ENCODE data around the gene KRTAP5-5. TPM values are rescaled to one million over a fixed set of nuclear protein-coding genes. Genes with fewer than 3 reads are reported as not detected.

KRTAP5-5 gene
- total RNA-seq, 1 donor from 2014 or later: not detected

- Mint-ChIP-seq H3K36me3 (ENCODE audit: low read depth) (no peaks in the 10 kb centered on the region), H3K9me3 (no peaks in the 10 kb centered on the region), H3K27me3 (peaks cover 13% of the 10 kb centered on the region), H3K27ac (no peak overlapping the region), H3K4me1 (no peaks in the 10 kb centered on the region), H3K4me3 (no peak overlapping the region)
- ChIA-PET POLR2A (no interaction called here), CTCF (no interaction called here)
- intact Hi-C loops (cut with micrococcal nuclease): no loop called here
- no peak for DNase-seq
- no peak for ATAC-seq (ENCODE audit: low read depth)
- no peak for TF ChIP-seq CTCF (IDR thresholded peaks at IDR 0.05)
Observed at GRCh38 chr11:1647901-1648652, 18.5 kb downstream of the KRTAP5-5 start.

- H3K4me1 Mint-ChIP-seq: no peaks in the 10 kb centered on the region
- ATAC-seq (ENCODE audit: low read depth): no peak
- H3K4me3 Mint-ChIP-seq: no peak overlapping the region
- POLR2A ChIA-PET: no interaction called here
- no peak for DNase-seq
- intact Hi-C loops (cut with micrococcal nuclease): no loop called here
- peaks cover 13% of the 10 kb centered on the region for H3K27me3 Mint-ChIP-seq
- H3K36me3 Mint-ChIP-seq (ENCODE audit: low read depth): no peaks in the 10 kb centered on the region
- CTCF ChIA-PET: interaction anchor here (1.4 kb wide), 1 partner anchor 9 kb away, joined by 4 read pairs; no protein-coding TSS in a partner anchor
- no peaks in the 10 kb centered on the region for H3K9me3 Mint-ChIP-seq
- no peak for TF ChIP-seq CTCF (IDR thresholded peaks at IDR 0.05)
- no peak overlapping the region for H3K27ac Mint-ChIP-seq
Observed at GRCh38 chr11:1648653-1649420, 19.3 kb downstream of the KRTAP5-5 start.

GRCh38 chr11:1650034-1650917 lies 20.7 kb downstream of the KRTAP5-5 start:
- ATAC-seq (ENCODE audit: low read depth): no peak
- H3K27me3 Mint-ChIP-seq: peaks cover 16% of the 10 kb centered on the region
- H3K4me1 Mint-ChIP-seq: no peaks in the 10 kb centered on the region
- ChIA-PET POLR2A (no interaction called here), CTCF (interaction anchor here (0.9 to 2.1 kb wide), 4 partner anchors 10 to 502 kb away, joined by 4 to 6 read pairs (median 5); no protein-coding TSS in a partner anchor)
- TF ChIP-seq CTCF (IDR thresholded peaks at IDR 0.05): no peak
- intact Hi-C loops (cut with micrococcal nuclease): loop anchor here (5.0 kb wide), 1 partner anchor 42 kb away; no protein-coding TSS in a partner anchor
- H3K4me3 Mint-ChIP-seq: no peak overlapping the region
- H3K9me3 Mint-ChIP-seq: no peaks in the 10 kb centered on the region
- DNase-seq: no peak
- H3K36me3 Mint-ChIP-seq (ENCODE audit: low read depth): no peaks in the 10 kb centered on the region
- H3K27ac Mint-ChIP-seq: no peak overlapping the region

- ChIA-PET CTCF (interaction anchor here (0.9 to 2.1 kb wide), 3 partner anchors 43 to 501 kb away, joined by 4 to 6 read pairs (median 6); no protein-coding TSS in a partner anchor), POLR2A (no interaction called here)
- H3K9me3 Mint-ChIP-seq: no peaks in the 10 kb centered on the region
- no peak overlapping the region for H3K27ac Mint-ChIP-seq
- no peak for TF ChIP-seq CTCF (IDR thresholded peaks at IDR 0.05)
- DNase-seq: no peak
- no peak overlapping the region for H3K4me3 Mint-ChIP-seq
- H3K36me3 Mint-ChIP-seq (ENCODE audit: low read depth): no peaks in the 10 kb centered on the region
- no peak for ATAC-seq (ENCODE audit: low read depth)
- peaks cover 22% of the 10 kb centered on the region for H3K27me3 Mint-ChIP-seq
- no peaks in the 10 kb centered on the region for H3K4me1 Mint-ChIP-seq
- intact Hi-C loops (cut with micrococcal nuclease): loop anchor here (5.0 kb wide), 1 partner anchor 41 kb away; no protein-coding TSS in a partner anchor
Observed at GRCh38 chr11:1650918-1651262, 21.3 kb downstream of the KRTAP5-5 start.

All from activated B cell treated with CpG ODN at 0.5 μM for 24 hours (primary cell).